Activated CD8-positive, alpha-beta memory T cell treated with anti-CD3 and anti-CD28 coated beads for 48 hours (primary cell): ENCODE data around the gene PPP1R11.

Source experiments
- DNase-seq, 3 experiments: peaks; one replicate each; pipeline ENCODE4 v3.0.0-alpha.2; 2020; ENCODE audit warnings: low read depth in 2 of 3, low spot score in 2 of 3

Gene PPP1R11

DNA sequence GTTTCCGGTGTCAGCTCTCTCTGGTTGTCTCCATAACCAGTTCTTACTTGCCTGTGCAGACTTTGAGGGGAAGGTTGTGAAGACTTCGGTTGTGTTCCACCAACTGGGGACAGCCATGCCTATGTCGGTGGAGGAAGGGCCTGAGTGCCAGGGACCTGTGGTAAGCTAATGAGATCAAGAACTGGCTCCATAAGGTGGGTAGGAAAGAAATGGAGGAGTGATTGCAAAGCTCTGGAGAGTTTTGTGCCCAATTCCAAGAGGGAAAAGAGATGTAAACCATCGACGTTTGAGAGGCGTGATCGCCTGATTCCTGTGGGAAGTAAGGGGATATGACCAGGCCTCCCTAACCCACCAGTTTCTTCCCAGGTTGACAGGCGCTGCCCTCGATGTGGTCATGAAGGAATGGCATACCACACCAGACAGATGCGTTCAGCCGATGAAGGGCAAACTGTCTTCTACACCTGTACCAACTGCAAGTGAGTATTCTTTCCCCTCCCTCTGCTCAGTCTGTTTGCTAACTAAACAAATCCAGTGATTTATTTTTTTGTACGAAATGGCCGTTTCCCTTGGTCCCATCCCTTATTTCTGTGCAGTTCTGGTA is 5.0 kb upstream of the PPP1R11 start:
- DNase-seq = no peak

DNA sequence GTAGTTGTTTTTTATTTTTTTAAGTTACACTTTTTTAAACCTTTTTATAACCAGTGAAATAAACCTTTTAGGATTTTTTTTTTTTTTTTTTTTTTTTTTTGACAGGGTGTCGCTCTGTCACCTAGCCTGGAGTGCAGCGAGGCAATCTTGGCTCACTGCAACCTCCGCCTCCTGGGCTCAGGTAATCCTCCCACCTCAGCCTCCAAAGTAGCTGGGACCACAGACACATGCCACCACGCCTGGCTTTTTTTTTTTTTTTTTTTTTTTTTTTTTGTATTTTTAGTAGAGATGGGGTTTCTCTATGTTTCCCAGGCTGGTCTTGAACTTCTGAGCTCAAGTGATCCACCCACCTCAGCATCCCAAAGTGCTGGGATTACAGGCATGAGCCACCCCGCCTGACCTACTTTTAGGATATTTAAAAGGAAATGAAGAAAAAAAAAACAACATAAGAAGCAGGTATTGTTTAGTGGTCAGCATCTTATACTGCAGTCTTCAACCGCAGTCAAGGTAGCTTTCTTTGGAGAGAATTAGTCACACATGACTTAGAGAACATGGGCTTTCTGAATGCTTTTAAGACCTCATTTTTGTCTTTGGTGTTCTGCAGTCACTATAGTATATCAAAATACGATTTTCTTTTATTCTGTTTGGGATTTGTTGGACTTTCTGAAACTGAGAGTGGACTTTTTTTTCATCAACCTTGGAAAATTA is 4.4 kb upstream of the PPP1R11 start:
- DNase-seq = no peak

DNA sequence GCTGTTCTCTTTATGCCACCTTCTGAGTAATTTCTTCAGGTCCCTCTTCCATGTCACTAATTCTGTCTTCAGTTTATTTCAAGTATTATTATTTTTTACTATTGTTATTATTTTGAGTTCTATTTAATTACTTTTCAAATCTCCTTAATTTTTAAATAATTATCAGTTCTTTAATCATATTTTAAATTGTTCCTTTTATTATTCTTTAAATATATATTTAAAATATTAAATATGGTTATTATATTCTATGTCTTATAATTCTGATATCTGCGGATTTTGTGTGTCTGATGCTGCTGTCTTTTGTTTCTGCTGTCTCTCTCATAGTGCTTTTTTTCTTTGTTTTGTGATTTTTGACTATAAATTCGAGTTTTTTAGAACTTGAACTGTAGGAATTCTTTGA is 3.7 kb upstream of the PPP1R11 start:
- no peak for DNase-seq

DNA sequence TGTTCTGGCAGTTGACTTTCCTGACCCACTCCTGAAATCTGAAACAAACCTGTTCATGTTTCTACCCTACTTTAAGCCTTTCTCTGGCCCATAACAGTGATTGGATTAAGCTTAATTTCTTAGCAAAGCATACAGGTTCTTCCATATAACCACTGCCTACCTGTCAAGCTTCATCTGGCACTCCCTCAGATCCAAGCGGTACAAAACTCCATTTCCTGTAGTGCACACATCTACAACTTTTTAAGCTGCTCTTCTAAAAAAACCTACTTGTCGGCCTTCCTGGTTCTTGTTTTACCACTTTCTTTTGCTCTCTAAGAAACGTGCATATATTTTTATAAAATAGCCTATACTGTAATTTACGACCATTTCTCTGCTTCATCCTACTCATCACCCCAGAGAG is 916 bp upstream of the PPP1R11 start:
- DNase-seq = no peak

DNA sequence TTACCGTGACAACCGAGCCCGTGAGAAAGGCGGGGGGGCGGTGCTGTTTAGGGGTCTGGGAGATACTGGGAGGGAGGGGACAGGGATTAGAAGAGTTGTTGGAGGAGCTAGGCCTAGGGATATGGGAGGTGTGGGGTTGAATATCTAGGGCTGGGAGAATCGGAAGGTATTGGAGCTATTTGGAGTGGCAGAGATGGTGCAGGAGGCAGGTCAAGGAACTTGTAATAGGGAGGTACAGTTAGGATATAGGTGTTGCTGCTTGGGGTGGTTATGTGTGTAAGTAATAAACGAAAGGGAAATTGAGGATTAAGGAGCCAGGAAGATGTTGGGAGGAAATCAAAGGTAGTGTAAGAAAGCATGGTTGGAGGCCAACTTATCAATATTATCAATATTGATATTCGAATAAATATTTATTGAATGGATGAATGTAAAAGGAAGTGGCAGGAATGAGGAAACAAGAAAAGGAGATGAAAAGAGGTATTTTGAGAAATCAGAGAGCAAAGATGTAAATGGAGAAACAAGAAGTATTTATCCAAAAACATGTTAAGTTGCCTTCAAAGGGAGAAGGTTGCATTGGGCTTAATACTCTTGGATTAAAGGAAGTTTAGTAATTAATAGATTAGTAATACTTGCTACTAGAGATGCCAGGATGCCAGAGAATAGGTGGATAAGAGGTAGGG is 602 bp downstream of the PPP1R11 start:
- no peak for DNase-seq

DNA sequence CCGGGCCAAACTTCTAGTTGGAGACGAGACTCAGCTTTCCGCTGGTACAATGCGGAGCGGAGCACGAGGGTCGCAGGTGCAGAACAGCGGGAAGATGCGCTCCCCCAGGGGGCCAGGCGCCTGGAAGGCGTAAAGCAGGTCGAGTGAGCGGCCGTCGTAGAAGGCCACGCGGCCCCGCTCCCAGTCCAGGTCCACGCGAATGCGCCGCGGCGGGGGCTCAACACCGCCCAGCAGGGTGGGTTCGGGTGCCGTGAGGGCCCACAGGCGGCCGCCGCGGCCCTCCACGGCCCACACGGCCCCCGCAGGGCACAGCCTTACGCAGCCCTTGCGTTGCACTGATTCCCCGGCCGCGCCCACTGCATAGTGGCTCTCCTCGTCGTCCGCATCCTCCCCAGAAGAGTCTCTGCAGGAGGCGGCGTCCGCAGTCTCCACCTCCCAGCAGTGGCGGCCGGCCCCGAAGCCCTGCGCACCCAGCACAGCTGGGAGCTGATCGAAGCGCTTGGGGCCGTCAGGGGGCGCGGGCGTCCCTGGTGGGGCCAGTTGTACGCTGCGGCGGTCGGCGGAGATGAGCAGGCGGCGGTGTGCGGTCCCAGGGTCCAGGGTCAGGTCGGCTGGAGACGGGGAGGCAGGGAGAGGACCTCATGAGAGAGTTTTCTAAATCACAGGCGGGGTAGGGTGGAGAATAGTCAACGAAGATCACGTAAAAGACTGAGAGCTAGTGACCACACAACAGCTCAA is 4.3 kb downstream of the PPP1R11 start:
- no peak for DNase-seq

DNA sequence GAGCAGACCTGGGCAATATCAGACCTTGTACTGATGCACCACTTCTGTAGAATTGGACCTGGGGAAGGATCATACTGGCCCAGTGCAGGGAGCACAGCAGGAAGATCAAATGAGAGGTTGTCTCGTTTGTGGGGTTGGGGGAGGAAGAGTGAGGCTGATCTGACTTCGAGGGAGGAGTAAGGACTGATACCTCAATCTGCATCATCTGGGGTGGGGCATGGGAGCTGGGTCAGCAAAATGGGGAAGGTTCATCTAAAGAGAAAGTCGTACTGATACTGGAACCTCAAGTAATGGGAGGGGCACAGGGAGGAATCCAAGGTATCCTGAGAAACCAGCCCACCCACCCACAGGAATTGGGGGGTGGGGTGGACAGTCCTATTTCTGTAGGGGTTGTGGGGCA is 4.9 kb downstream of the PPP1R11 start:
- no peak for DNase-seq

DNA sequence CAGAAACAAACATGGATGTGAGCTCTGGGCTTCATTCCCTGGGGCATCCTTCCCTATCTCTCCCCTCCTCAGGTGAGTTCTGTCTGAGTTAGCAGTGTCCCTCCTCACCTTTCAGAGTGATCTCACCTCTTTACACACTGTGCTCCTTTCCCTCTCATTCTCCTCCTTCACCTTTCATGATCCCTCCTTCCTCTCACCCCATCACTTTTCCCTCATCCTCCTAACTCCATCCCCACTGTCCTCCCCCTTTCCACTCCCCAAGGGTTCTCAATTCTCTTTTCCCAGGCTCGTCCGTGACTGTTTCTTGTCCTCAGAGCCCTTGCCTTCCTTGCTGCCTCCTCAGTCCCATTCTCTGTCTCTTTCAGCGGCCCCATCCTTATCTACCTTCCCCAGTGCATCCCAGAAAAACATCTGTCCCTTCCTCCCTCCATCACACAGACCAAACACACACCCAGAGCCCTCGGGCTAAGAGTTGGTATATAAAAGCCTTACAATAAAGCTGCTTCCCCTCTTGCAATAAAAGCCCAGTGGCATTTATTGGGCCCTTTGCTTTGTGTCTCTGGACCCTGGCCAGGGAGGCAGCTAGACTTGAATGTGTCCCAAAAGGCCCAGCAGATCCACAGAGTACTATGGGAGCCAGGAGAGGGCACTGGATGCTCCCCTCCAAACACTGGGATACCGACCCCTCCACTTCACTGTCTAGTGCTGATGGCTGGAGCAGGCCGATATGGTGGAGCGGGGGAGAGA is 6.7 kb downstream of the PPP1R11 start:
- DNase-seq = no peak

DNA sequence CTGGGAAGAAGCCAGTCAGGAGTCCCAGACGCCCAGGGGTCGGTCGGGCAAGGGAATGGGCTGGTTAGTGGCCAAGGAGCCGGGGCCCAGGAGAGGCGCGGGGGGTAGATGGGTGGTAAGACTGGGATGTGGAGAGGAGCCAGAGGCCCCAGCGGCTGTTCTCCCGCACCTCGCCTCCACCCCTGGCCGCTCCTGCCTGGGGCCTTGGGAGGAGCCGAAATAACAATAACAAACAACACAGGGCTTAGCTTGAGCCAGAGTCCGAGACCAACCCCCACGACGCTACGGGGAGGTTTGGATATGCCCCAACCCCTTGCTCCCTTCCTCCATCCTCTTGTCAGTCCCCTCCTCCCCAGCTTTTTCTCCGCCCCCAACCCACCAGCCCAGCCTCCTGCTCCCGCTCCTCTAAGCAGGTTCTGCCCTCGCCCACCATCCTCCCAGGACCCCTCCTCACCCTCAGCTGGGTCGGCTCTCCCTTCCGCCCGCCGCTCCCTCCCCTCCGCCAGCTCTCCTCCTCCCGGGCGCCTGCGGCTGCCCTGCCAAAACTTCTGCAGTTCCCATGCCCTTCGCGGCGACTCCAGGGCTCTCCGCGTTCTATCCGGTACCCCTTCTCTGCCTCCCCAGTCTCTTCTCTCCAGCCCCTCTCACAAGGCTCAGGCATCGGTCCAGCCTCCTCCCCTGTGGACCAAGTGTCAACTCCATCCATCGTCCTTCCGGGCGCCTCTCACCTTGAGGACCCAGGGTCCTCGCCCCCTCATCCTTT is 7.5 kb downstream of the PPP1R11 start:
- no peak for DNase-seq

DNA sequence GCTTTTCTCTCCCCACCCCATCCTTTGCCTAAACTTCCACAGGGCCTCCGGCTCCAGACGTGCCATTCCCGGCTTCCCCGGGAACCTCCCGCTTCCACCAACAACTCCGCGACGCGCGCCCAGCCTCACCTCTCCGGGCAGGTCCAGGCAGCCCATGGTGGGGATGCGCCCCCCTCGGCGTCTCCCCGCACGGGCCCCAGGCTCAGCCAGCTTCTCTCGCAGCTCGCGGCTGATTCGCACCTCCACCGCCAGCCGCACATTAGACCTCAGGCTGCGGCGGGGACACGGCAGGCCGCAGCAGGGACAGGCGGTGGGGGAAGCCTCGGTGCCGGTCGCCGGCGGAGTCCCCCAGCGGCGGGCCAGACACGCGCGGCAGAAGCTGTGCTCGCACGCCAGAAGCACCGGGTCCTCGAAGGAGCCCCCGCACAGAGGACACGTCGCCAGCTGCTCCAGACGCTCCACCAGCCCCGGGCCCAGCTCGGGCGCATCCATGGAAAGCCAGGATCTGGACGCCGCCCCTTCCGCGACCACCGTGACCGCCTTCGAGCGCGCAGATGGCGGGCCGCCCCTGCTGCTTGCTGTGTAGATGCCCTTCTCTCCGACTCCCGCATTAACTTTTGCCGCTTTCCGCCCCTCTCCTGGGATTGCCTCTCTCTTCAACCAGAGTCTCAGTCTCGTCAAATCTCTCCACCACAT is 8.2 kb downstream of the PPP1R11 start, which contains the start of gene RNF39:
TSS of gene RNF39 (minus strand) at position 676 of the 696 bp plus-strand sequence. CDS start at position 492, 184 bp downstream.
- DNase-seq = no peak

DNA sequence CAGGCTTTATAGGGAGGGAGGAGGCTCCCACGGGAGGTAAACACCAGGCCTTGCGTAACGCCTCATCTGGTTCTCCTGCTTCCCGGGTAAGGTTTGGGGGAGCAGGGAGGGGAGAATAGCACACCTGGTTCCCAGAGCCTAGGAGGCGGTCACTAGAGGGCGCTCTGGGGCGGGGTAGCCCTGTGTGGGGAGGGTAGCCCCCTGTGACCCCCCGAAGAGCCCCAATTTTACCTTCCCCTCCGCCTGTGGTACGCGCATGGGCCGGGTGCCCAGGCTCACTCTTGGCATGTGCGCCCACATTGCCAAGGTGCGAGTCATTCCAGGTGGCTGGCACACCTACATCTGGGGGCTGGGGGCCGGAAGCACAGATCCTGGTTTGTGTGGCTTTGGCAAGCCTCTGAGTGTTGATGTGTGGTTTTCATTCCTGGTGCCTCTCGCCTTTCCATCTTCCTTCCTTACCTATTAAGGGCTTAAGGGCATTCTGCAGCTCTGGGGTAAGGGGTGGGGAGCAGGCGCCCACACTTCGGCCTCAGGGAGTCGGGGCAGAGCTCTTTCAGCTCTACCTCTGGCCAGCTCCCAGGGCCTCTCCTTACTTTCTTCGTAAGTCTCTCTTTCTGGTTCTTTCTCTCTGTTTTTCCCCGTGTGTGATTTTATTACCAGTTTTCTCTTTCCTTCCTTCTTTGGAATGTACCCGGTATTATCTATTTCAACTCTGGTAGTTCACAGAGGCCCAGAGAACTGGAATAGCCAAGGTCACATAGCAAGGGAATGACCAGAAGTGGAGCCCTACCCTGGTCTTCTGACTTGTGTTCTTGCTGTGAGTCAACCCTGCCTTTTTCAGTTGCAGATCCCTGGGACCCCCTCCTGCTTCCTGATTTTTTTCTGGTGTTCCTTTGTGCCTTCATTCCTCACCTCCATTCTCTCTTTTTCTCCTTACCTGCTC is 9.1 kb downstream of the PPP1R11 start:
- DNase-seq = no peak

DNA sequence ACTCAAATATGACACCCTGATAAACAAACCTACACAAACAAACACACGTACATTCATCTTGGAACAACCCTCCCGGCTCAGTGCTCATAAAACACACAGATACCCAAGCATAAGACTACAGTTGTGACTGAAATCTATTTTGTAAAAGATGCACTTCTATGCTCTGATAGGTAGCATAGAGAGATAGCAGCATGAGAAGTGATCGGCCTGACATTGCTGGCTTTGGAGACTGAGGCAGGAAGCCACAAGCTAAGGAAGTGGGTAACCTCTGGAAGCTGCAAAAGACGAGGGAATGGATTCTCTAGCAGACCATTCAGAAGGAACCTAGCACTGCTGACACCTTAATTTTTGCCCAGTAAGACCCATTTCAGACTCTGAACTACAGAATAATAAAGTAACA is 10.2 kb downstream of the PPP1R11 start:
- DNase-seq = no peak

DNA sequence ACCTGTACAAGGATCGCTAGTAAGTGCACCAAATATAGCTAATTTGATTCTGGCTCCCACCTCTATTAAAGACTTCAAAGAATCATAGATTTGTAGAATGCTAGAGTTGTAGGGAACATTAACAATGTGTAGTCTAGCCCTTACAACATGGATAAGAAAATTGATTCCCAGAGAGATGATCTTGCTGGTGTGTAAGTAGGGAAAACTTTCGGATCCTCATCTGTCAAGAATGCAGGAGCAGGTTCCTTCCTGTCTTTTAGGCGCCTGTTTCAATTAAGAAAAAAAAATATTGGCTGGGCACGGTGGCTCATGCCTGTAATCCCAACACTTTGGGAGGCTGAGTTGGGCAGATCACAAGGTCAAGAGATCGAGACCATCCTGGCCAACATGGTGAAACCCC is 20.9 kb downstream of the PPP1R11 start:
- no peak for DNase-seq

DNA sequence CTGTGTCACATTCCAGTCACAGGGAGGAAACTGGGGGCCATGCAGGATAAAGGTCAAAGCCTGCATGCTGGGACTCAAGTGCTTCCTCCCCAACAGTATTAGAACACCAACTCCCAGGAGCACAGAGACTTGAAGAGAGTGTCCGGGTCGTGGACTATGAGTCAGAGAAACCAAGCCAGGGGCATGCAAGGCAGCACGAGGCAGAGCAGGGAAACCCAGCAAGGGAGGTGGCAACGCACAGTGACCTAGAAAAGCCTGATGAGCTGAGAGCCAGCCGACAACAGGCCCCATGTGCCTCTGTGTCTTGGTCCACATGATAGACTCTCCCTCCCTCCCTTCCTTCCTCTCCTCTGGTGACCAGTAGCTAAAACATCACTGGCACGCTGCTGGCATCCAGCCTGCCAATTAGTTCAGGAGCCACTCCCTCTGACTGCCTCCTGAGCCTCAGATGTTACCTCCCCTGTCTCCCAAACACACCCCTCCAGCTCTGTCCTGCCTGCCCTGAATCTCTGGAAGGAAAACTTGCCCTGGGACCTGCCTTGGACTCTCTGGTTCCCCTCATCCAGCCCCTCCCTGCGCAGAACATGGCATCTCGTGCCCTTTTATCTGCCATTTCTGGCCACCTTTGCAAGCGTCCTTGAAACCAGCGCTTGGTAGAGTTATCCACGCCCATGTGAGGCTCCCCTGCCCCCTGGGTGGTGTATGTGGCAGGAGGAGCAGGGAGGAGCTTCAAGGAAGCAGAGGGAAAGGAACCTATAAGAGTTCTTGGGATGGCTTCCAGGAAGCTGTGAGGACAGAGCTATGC is 24.8 kb downstream of the PPP1R11 start:
- no peak for DNase-seq

DNA sequence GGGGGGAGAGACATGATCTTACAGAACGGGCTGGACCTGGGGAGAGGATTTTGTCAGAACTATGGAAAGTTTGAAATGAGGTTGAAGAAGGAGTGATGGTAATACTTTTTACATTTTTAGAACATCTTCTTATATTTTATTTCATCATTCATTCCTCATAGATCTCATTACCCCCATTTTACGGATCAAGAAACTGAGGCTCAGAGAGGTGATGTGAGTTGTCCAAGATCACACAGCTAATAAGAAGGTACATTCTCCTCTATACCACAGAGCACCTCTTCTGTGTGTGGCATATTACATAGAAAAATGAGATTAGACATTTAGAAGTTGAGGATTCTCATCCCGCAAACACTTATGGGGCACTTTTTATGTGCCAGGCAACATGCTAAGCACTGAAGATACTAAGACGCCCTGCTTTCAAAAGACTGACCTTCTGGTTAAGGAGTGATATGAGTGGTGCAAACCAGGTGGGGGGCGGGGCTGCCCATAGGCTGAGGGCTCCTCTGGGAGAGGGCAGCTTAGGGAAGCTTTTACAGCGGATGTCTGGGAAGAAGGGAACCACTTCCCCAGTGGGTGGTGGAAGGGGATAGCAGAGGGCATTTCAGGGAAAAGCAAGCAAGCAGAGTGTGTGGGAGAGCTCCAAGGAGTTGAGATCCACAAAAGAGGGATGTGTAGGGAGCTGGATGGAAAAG is 26.0 kb downstream of the PPP1R11 start:
- no peak for DNase-seq

DNA sequence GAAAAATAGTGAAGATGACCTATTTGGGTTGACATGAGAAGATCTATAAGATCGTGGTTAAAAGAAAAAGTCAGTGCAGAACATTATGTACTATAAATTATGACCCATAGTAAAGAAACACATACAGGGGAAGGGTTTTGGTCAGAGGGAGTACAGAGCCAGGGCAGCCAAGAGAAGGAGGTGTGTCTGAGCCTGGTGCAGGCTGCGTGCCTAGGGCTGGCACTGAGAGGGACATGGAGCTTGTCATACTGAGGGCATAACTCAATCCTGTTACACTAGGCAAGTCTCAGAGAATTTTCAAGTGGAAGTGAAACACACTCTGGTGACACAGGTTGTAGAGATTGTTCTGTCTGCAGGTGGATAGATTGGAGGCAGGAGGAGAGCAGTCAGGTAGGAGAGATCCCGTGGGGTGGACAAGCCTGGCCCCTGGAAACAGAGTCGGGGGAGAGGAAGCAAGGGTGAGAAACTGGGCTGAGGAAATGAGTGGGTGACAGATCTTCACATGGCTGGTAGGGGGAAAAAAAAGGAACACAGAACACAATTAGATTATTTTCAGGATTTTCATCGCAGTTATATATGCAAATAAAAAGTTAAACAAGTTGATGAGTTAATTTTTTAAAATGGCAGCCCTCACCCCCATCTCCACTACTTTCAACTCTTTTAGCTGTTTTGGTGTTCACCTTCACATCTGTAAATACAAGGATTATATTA is 27.1 kb downstream of the PPP1R11 start:
- DNase-seq = no peak

DNA sequence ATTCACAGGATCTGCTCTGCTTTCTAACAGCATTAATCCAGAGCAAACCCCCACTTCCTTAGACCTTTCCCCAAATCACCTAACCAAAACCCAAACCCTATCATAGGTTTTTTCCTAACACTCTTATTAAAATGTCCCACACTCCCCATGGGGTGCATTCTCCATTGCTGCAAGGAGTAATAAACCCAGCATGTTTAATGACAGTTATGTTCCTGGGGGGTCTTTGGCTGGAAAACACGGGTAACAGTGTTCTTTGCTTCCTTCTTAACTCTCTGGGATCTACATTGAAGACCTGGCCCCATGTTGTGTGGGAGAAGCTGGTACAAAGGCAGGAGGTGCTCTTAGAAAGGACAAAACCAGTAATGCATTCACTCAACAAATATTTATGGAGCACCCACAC is 29.8 kb downstream of the PPP1R11 start:
- no peak for DNase-seq
